ENCODE results near the gene PRKCA. TPM values are rescaled to one million over a fixed set of nuclear protein-coding genes. Genes with fewer than 3 reads are reported as not detected.

The PRKCA gene
- total RNA-seq, 1 experiment from 2014 or later = 29.5 TPM

GRCh38 chr17:66740226-66740625, 437.8 kb downstream of the PRKCA start:
- DNase-seq (ENCODE audit: low spot score) (no peak), ATAC-seq (no peak)
- Mint-ChIP-seq H3K36me3 (no peaks in the 10 kb centered on the region), H3K4me3 (no peak overlapping the region), H3K9me3 (no peaks in the 10 kb centered on the region), H3K27ac (peak overlapping the region; percentile 57; the same call in 1 of the 2 replicates), H3K27me3 (ENCODE audit: low read depth) (no peaks in the 10 kb centered on the region), H3K4me1 (peaks cover 14% of the 10 kb centered on the region)
- ChIA-PET CTCF (interaction anchor here (0.9 to 1.3 kb wide), 3 partner anchors 12 to 276 kb away, joined by 3 to 6 read pairs (median 4); no protein-coding TSS in a partner anchor), POLR2A (no interaction called here)
- TF ChIP-seq ZBTB21 (CRISPR knock-in tag; IDR thresholded peaks at IDR 0.05; ENCODE audit: borderline replicate concordance) (no peak), ZMAT4 (CRISPR knock-in tag; IDR thresholded peaks at IDR 0.05) (no peak), ZNF232 (CRISPR knock-in tag; IDR thresholded peaks at IDR 0.05) (no peak), ELF4 (CRISPR knock-in tag; IDR thresholded peaks at IDR 0.05; ENCODE audit: low read depth) (no peak)

- Mint-ChIP-seq H3K36me3 (no peaks in the 10 kb centered on the region), H3K27me3 (ENCODE audit: low read depth) (no peaks in the 10 kb centered on the region), H3K27ac (no peak overlapping the region), H3K4me3 (no peak overlapping the region), H3K4me1 (peaks cover 20% of the 10 kb centered on the region), H3K9me3 (no peaks in the 10 kb centered on the region)
- DNase-seq (ENCODE audit: low spot score) (no peak), ATAC-seq (no peak)
- TF ChIP-seq ZBTB43 (CRISPR knock-in tag; IDR thresholded peaks at IDR 0.05) = no peak
- TF ChIP-seq ZNF121 (CRISPR knock-in tag; IDR thresholded peaks at IDR 0.05) = no peak
- no peak for TF ChIP-seq SMAD3 (CRISPR knock-in tag; IDR thresholded peaks at IDR 0.05; ENCODE audit: borderline replicate concordance)
- TF ChIP-seq AFF4 (CRISPR knock-in tag; IDR thresholded peaks at IDR 0.05; ENCODE audit: borderline replicate concordance) = no peak
- TF ChIP-seq ELF4 (CRISPR knock-in tag; IDR thresholded peaks at IDR 0.05; ENCODE audit: low read depth) = no peak
- no peak for TF ChIP-seq MLX (CRISPR knock-in tag; IDR thresholded peaks at IDR 0.05)
- no peak for TF ChIP-seq JUN (CRISPR knock-in tag; IDR thresholded peaks at IDR 0.05)
- TF ChIP-seq NFATC4 (CRISPR knock-in tag; IDR thresholded peaks at IDR 0.05) = no peak
- no peak for TF ChIP-seq TP53 (CRISPR knock-in tag; IDR thresholded peaks at IDR 0.05)
- TF ChIP-seq EMX1 (CRISPR knock-in tag; IDR thresholded peaks at IDR 0.05) = no peak
- no peak for TF ChIP-seq ZNF138 (CRISPR knock-in tag; conservative IDR thresholded peaks at IDR 0.05)
- TF ChIP-seq AR (CRISPR knock-in tag; IDR thresholded peaks at IDR 0.05) = no peak
- ChIA-PET CTCF (interaction anchor here (1.5 kb wide), 1 partner anchor 232 kb away, joined by 3 read pairs; no protein-coding TSS in a partner anchor), POLR2A (no interaction called here)
These were observed 441.1 kb downstream of the PRKCA start for GRCh38 chr17:66743511-66743910.

Measured in WTC11 (cell line).